CD4-positive, alpha-beta T cell (primary cell): ENCODE data around the gene GUCA2A. TPM values are rescaled to one million over a fixed set of nuclear protein-coding genes. Genes with fewer than 3 reads are reported as not detected.

ENCODE experiments used
- ATAC-seq: fragments of 200-7000 bp; cut with Tn5 transposase; one replicate; pipeline ENCODE4 v1.10.0; 2022; ENCODE audit warnings: mild to moderate bottlenecking; ENCODE audit not compliant: poor library complexity
- CTCF ChIA-PET: fragments of 350-600 bp; sonication (Branson Sonifier 250); formaldehyde crosslinking; loops from one replicate; lab custom pipeline; 2021; ENCODE audit warnings: antibody characterized with exemption, inconsistent platforms; lab: Charles Lee
- POLR2A ChIA-PET: fragments of 350-600 bp; sonication (Branson Sonifier 250); formaldehyde crosslinking; loops from one replicate; lab custom pipeline; 2021; ENCODE audit warnings: antibody characterized with exemption, inconsistent platforms; lab: Charles Lee
- DNase-seq, 14 experiments: peaks; one replicate each; pipeline ENCODE4 v3.0.0-alpha.2; 2013 to 2020; ENCODE audit warnings: mixed read lengths in 2 of 14
- H3K27ac ChIP-seq, 2 donors: one replicate each; pipeline versions ENCODE4 v1.5.1 to v1.7.0; 2013; ENCODE audit warnings: low read length in 2 of 2, low read depth in 1 of 2, mild to moderate bottlenecking in 1 of 2
- H3K27me3 ChIP-seq, 2 experiments: 1 replicate in 1 of 2; 2 replicates in 1 of 2; pipeline versions ENCODE4 v1.6.1 to v1.7.0; 2013; ENCODE audit warnings: low read length in 2 of 2, control low read depth in 1 of 2, mild to moderate bottlenecking in 1 of 2, moderate library complexity in 1 of 2; ENCODE audit not compliant: insufficient read depth in 2 of 2, control insufficient read depth in 1 of 2
- H3K36me3 ChIP-seq: one replicate; pipeline ENCODE4 v1.6.1; 2013; ENCODE audit warnings: low read length, control low read depth; ENCODE audit not compliant: insufficient read depth
- H3K4me1 ChIP-seq: one replicate; pipeline ENCODE4 v1.6.1; 2013; ENCODE audit warnings: low read length, control low read depth; ENCODE audit not compliant: insufficient read depth
- H3K4me3 ChIP-seq: one replicate; pipeline ENCODE4 v1.5.1; 2013; ENCODE audit warnings: mild to moderate bottlenecking, low read length, moderate library complexity
- H3K9me3 ChIP-seq, 2 experiments: 1 replicate in 1 of 2; 2 replicates in 1 of 2; pipeline versions ENCODE4 v1.6.1 to v1.7.0; 2013; ENCODE audit warnings: low read length in 2 of 2, mild to moderate bottlenecking in 2 of 2, control low read depth in 1 of 2, moderate library complexity in 1 of 2; ENCODE audit not compliant: control insufficient read depth in 1 of 2, insufficient read depth in 1 of 2
- H3K27ac Mint-ChIP-seq: one replicate; pipeline ENCODE4 v1.8.0; 2020; ENCODE audit warnings: mixed read lengths
- H3K27me3 Mint-ChIP-seq: one replicate; pipeline ENCODE4 v1.8.0; 2021; ENCODE audit warnings: mixed read lengths
- H3K36me3 Mint-ChIP-seq: one replicate; pipeline ENCODE4 v1.8.0; 2021; ENCODE audit warnings: low read depth, mixed read lengths
- H3K4me1 Mint-ChIP-seq: one replicate; pipeline ENCODE4 v1.8.0; 2021; ENCODE audit warnings: low read depth, mixed read lengths
- H3K4me3 Mint-ChIP-seq: one replicate; pipeline ENCODE4 v1.8.0; 2020; ENCODE audit warnings: mild to moderate bottlenecking, mixed read lengths
- H3K9me3 Mint-ChIP-seq: one replicate; pipeline ENCODE4 v1.8.0; 2020; ENCODE audit warnings: mixed read lengths
- intact Hi-C, 2 experiments: fragments of 100-400 bp; cut with DNase I in 1 of 2; cut with micrococcal nuclease in 1 of 2; formaldehyde crosslinking; loops; one replicate each; pipeline versions ENCODE4 v1.15.1 to v1.9.0; 2023 to 2025; cut with DNase I, micrococcal nuclease
- total RNA-seq, 174 experiments: library from RNA in 2 of 174; stranded (reverse) in 2 of 174; gene quantifications; one replicate each; pipeline ENCODE4 v1.2.3 and lab custom pipeline; 2021 to 2026
- TF ChIP-seq, protein P1 (sequence below): fragments of 200-600 bp; IDR thresholded peaks from one replicate; pipeline ENCODE4 v1.8.0; 2022; ENCODE audit warnings: antibody characterized with exemption, mild to moderate bottlenecking

The GUCA2A gene
- total RNA-seq, 2 experiments from 2014 or later, result not detected

DNA sequence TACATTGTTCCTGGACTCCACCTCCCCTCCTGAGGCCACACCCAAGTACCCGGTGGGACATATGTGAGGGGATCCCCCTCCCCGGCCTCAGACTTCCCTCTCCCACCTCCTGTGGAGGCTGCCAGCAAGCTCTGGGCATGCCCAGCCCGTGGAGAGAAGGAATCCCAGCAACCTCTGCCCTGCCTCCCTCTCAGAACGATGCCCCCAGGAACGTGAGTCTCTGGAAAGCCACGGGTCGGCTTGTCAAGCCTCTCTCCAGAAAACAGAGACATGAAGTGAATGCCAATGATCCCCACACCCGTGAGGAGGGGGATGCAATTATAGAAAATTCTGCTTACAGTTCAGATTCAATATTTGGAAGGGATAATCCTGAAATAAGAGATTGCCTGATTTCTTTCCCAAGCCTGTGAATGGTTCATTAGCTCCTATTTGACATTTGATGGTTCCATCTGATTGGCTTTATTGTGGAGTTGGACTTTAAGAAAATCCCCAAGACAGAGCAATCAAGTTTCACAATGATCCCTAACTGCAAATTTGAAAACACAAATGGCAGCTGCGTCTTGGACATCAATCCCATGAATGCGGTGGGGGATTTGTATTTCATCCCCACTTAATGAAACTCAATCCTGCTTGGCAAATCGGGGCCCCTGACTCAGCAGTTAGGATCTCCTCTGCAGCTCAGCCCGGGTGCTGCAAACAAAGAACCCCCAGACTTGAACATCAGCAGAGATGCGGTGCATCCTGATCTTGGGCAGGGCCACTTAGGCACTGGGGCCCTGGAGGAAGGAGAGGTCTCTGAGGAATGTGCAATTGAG lies 20.4 kb downstream of the GUCA2A start:
- ATAC-seq, result no peak
- intact Hi-C loops, result no loop called here
- peaks cover 14% of the 10 kb centered on the region for H3K4me1 ChIP-seq
- Mint-ChIP-seq H3K4me3 (no peak overlapping the region), H3K27ac (no peak overlapping the region), H3K9me3 (no peaks in the 10 kb centered on the region), H3K4me1 (no peaks in the 10 kb centered on the region), H3K36me3 (no peaks in the 10 kb centered on the region), H3K27me3 (peaks cover 5% of the 10 kb centered on the region)
- no peak overlapping the region for H3K4me3 ChIP-seq
- no peak for DNase-seq
- TF ChIP-seq, protein P1, sequence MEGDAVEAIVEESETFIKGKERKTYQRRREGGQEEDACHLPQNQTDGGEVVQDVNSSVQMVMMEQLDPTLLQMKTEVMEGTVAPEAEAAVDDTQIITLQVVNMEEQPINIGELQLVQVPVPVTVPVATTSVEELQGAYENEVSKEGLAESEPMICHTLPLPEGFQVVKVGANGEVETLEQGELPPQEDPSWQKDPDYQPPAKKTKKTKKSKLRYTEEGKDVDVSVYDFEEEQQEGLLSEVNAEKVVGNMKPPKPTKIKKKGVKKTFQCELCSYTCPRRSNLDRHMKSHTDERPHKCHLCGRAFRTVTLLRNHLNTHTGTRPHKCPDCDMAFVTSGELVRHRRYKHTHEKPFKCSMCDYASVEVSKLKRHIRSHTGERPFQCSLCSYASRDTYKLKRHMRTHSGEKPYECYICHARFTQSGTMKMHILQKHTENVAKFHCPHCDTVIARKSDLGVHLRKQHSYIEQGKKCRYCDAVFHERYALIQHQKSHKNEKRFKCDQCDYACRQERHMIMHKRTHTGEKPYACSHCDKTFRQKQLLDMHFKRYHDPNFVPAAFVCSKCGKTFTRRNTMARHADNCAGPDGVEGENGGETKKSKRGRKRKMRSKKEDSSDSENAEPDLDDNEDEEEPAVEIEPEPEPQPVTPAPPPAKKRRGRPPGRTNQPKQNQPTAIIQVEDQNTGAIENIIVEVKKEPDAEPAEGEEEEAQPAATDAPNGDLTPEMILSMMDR, result no peak
- CTCF ChIA-PET, result no interaction called here
- H3K27me3 ChIP-seq, result peaks cover 13 to 16% of the 10 kb centered on the region in 2 experiments
- POLR2A ChIA-PET, result no interaction called here
- no peak overlapping the region for H3K27ac ChIP-seq
- H3K9me3 ChIP-seq, result no peaks in the 10 kb centered on the region
- no peaks in the 10 kb centered on the region for H3K36me3 ChIP-seq

DNA sequence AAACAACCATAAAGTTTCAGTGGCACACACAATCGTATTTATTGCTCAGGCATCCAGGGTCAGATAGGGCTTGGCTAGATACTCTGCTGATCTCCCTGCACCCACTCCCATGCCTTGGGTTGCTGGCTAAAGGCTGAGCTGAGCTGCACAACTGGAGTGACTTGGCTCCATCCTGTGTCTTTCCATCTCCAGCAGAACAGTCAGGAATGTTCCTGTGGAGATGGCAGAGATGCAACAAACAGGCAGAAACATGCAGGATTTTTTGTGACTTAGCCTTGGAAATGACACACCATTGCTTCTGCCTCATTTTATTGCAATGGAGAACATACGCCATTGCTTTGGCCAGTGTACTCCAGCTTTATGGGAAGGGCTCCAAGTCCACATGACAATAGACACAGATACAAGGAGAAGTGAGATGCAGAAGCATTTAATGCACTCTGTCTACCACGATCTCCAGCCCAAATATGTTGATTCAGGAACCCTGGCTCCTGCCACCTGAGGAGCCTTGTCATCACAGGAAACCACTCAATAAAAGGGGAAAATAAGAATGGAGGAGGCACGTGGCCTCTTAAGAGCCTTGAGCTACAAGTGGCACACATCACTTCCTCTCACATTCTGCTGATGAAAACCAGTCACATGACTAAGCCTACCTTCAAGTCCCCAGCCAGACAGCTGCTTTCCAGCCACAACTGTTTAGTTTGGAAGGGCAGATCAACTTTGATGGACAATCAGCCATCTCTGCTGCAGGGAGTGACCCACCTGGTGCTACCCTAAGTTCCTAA lies 21.5 kb downstream of the GUCA2A start:
- Mint-ChIP-seq H3K4me3 (no peak overlapping the region), H3K27ac (no peak overlapping the region), H3K4me1 (no peaks in the 10 kb centered on the region), H3K9me3 (no peaks in the 10 kb centered on the region), H3K36me3 (no peaks in the 10 kb centered on the region), H3K27me3 (peaks cover 5% of the 10 kb centered on the region)
- no peak for DNase-seq
- POLR2A ChIA-PET, result no interaction called here
- no peak overlapping the region for H3K4me3 ChIP-seq
- intact Hi-C loops, result no loop called here
- no peak for ATAC-seq
- H3K36me3 ChIP-seq, result no peaks in the 10 kb centered on the region
- CTCF ChIA-PET, result no interaction called here
- peaks cover 14% of the 10 kb centered on the region for H3K4me1 ChIP-seq
- peaks cover 10 to 13% of the 10 kb centered on the region in 2 experiments for H3K27me3 ChIP-seq
- no peak overlapping the region for H3K27ac ChIP-seq
- no peaks in the 10 kb centered on the region for H3K9me3 ChIP-seq
- TF ChIP-seq, protein P1, result no peak

DNA sequence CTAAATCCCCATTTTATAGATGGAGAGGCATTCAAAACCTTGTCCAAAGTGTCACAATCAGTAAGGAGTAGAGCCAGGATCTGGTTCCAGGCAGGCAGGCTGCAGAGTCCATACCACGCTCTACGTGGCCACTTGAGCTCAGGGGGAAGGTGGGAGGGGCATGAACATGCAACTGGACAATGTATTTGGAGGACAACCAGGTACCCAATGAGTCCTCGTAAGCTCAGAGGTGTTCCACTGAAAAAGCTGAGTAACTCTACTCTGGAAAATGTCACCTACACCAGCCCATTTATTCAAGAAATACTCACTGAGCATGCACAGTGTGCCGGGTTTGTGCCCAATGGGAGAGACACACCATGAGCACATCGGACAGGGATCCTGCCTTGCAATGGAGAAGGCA lies 22.6 kb downstream of the GUCA2A start:
- intact Hi-C loops, result no loop called here
- Mint-ChIP-seq H3K9me3 (no peaks in the 10 kb centered on the region), H3K36me3 (no peaks in the 10 kb centered on the region), H3K4me1 (no peaks in the 10 kb centered on the region), H3K27ac (no peak overlapping the region), H3K27me3 (peaks cover 5% of the 10 kb centered on the region), H3K4me3 (no peak overlapping the region)
- CTCF ChIA-PET, result no interaction called here
- POLR2A ChIA-PET, result no interaction called here
- no peak for ATAC-seq
- no peaks in the 10 kb centered on the region for H3K9me3 ChIP-seq
- no peak overlapping the region for H3K4me3 ChIP-seq
- DNase-seq, result no peak
- peaks cover 12% of the 10 kb centered on the region for H3K4me1 ChIP-seq
- no peaks in the 10 kb centered on the region for H3K36me3 ChIP-seq
- H3K27ac ChIP-seq, result no peak overlapping the region
- TF ChIP-seq, protein P1, result no peak
- H3K27me3 ChIP-seq, result peaks cover 12 to 13% of the 10 kb centered on the region in 2 experiments
